Activated CD8-positive, alpha-beta memory T cell treated with anti-CD3 and anti-CD28 coated beads for 4 hours (primary cell): Measurements from ENCODE around the gene MAPK8IP2.
"Not testable (repeated sequence)": the region's sequence is repeated elsewhere in the genome, so short reads cannot be mapped to it uniquely, and the experiment has no call there.

ENCODE experiments used
- DNase-seq, 2 donors: peaks; one replicate each; pipeline ENCODE4 v3.0.0-alpha.2; 2020; ENCODE audit warnings: low read depth in 2 of 2

Gene MAPK8IP2

GRCh38 chr22:50612528-50613221 is 12.1 kb downstream of the MAPK8IP2 start:
- no peak for DNase-seq

DNA sequence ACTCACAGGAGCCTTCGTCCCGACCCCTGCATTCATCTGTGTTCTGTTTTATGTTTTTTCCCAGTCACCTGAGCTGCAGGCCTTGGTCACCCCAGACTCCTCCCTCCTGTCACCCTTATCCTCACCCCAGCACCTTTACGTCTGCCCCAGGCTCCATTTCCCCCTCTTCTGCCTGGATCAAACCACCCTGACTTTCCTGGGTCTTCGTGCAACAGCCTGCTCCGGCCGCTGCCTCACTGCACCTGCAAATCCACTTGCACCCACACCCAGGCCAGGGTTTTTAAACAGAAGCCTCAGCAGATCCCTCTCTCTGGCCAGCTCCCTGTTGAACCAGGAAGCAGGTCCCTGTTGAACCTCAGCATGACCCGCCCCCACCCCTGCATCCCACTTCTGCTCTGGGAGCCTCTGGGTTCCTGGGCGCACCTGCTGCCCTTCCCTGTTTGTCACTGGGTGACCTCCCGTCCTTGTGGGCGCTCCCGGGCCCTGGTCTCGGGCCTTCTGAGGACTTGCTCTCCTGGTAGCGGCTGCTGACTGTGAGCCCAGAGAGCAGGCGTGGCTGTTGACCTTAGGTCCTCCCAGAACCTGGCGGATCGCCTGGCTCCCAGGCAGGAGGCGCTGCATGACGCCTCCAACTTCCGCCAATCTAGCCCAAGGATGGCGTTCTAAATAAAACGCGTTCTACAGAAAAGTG is 12.8 kb downstream of the MAPK8IP2 start:
- DNase-seq: no peak

- DNase-seq: not testable (repeated sequence)
Measured at GRCh38 chr22:50614296-50614695, 13.7 kb downstream of the MAPK8IP2 start.

GRCh38 chr22:50620593-50621355 is 20.2 kb downstream of the MAPK8IP2 start:
- DNase-seq: peak; percentile 69 to 71

GRCh38 chr22:50621356-50621880 is 20.8 kb downstream of the MAPK8IP2 start:
- DNase-seq: no peak

DNA sequence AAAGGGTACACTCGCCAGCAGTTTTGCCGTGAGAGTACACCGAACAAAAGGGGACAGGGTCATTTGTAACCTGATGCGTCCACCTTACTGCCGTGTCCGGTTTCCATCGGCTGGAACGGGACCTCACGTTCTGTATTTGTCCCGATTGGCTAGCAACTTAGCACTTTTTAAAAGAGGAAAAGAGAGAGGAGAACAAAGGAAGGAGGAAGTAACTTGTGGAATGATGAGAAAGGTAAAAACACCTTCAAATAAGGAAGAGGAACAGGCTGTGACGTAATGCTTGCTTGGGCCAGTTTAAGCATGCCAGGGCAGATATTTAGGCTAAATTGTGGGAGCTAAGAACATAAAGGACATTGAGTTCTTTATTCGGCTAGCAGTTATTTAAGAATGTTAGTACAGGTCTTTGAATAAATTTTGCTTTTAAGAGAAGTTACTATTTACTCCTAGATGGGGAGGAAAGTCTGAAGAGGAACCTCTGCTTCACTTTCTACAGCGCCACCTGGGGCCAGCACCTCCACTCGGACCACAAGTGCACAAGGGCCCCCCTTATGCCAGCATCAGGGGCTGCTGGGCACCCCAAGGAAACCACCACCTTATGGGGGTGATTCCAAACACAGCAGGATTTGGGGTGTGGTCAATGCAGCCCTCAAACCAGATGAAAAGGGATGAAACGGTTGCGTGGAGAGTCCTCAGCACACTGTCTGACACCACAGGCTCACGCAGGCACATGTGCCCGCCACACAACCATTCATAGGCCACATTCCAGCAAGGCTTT is 21.5 kb downstream of the MAPK8IP2 start:
- no peak for DNase-seq

GRCh38 chr22:50622723-50623327 is 22.2 kb downstream of the MAPK8IP2 start:
- DNase-seq: no peak

DNA sequence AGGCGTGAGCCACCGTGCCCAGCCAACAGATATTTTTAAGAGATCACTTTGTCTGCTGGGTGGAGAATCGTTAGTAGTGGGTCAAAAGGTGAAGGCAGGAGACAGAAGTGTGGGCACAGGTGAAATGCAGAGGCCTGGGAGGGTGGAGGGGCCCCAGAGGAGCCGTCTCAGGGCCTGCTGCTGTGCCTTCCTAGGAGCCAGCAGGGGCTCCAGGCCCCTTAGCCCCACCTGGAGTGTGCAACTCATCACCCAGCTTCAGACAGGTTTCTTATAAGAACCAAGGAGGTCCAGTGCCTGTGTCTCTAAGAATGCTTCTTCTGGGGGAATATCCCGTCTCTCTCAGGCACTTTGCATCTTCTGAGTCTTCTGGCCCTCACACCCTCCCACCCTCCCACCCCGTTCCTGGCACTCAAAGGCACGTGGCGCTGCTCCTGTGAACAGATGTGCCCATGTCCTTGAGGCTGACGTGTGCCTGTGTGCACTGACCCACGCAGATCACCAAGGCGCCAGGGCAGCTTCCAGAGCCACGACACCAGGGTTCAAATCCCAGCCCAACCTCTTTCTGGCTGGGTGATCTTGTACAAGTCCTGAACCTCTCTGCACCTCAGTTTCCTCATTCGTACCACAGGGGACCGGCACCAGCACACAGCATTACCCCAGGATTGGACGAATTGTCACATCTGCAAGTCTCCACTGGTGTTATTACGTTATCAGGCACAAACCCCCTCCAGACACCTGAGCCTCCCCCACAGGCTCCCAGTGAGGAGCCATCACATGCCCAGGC is 23.9 kb downstream of the MAPK8IP2 start:
- DNase-seq: no peak

- no peak for DNase-seq
Measured at GRCh38 chr22:50625131-50625567, 24.6 kb downstream of the MAPK8IP2 start.

DNA sequence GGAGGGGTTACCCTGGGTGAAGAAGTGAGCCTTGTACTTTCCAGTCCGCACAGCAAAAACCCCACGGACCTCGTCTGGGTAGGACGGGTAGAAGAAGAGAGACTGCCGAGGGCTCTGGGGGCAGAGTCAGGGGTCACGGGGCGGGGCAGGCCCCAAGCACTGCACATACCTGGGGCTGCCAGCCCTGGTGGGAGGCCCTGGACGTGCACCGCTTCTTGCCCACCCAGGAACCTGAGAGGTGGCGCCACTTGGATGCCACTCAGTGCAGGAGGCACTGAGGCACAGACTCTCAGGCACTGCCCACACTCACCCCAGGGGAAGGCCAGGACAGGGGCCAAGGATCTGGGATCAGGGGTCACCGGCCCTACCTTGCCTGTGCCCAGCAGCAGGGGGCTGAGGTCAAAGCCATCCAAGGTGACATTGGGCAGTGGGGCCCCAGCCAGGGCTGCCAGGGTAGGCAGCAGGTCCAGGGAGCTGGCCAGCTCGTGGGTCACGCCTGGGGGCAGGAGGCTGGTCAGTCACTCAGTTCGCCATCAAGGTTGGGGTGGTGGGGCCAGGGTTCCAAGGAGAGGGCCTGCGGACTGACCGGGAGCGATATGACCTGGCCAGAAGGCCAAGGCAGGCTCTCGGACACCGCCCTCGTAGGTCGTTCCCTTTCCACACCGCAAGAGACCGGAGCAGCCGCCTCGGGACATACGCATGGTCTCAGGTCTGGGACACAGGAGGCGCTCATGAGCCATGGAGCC is 25.1 kb downstream of the MAPK8IP2 start:
- DNase-seq: no peak

GRCh38 chr22:50626314-50626849 is 25.8 kb downstream of the MAPK8IP2 start:
- no peak for DNase-seq

DNA sequence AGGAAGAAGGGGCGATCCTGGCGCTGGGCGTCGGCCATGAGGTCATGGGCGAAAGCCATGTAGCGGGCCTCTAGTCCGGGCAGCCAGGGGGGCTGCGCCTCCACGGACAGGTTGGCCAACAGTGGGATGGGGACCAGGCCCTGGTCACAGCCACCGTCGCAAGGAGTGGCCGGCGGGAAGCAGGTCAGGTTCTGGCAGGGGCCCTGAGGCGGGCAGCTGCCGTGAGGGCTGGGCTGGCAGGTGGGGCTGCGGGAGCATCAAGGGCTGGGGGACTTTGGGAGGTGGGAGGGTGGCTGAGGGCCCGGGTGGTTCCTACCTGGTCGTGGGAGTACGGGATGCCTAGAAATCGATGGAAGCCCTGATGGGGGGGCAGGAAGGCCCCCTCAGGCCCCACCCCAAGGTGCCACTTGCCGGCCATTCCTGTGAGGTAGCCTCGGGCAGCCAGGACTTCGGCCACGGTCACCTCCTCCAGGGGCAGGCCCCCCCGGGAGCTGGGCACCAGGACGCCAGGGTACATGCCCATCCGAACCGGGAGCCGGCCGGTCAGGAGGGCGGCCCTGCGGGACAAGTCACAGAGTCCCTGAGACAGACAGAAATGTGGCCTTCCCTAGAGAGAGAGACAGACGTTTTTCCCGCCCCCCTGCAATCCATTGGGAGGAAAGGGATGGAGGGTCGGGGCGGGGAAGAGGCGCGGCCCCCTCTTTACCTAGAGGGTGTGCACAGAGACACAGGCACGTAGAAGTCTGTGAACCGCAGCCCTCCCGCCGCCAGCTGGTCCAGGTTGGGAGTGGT is 26.5 kb downstream of the MAPK8IP2 start:
- DNase-seq: no peak

DNA sequence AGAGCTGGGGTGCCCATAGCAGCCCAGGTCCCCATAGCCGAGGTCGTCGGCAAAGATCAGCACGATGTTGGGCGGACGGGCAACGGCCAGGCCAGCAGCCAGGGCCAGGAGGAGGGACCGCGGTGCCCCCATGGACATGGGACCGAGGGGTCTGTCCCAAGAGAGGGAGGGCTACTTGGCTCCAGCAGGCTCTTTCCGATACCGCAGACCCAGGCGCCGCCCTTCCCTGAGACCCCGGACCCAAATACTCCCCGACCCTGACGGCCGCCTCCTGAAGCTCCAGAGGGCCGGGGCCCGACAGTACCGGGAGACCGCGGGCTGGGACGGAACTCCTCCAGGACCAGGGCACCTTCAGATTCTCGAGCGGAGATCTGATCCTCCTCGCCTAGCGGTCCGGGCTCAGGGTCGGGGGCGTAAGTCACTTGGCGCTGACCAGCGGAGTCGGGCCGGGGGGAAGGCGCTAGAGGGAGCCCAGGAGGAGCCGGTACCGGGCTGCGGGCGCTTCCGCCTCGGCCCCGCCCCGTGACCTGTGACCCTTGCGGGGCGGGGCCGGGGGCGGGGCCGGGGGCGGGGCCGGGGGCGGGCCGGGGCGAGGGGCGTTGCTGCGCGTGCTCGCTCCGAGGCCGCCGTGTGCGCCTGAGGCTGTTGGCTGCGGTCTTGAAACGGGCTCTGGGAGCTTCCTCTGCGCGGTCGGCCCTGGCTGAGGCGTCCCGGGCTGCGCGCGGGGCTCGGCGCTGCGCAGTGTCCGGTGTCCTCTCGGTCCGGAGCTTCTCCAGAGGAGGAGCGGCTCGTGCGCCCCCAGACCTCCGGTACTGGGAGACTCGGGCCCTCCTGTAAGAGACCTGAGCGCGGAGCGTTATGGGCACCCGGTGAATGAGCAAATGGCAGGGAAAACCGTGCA is 27.3 kb downstream of the MAPK8IP2 start, which contains the start of gene ARSA:
TSS of gene ARSA (minus strand) at position 511 of the 901 bp plus-strand sequence. CDS start at position 138, 373 bp downstream.
- DNase-seq: peak; percentile 37 to 61

DNA sequence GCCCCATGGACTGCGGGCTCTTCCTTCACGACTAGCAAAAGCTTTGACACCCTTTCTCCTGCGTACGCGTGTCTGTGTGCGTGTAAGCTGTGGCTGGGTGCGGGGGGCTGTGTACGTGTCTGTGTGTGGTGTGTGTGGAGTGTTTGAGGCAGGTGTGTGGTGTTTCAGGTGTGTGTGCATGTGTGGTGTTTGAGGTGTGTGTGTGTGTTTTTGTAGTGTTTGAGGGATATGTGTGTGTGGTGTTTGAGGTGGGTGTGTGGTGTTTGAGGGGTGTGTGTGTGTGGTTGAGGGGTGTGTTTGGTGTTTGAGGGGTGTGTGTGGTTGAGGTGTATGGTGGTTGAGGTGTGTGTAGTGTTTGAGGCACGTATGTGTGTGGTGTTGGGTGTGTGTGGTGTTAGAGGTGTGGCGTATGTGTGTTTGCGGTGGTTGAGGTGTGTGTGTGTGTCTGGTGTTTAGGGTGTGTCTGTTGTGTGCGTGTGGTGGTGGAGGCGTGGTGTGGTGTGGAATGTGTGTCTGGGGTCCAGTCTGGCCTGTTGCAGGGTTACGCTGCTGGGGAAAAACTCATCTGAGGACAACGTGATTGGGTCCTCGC is 28.0 kb downstream of the MAPK8IP2 start:
- DNase-seq: no peak

- no peak for DNase-seq
Measured at GRCh38 chr22:50630376-50630775, 29.8 kb downstream of the MAPK8IP2 start.

DNA sequence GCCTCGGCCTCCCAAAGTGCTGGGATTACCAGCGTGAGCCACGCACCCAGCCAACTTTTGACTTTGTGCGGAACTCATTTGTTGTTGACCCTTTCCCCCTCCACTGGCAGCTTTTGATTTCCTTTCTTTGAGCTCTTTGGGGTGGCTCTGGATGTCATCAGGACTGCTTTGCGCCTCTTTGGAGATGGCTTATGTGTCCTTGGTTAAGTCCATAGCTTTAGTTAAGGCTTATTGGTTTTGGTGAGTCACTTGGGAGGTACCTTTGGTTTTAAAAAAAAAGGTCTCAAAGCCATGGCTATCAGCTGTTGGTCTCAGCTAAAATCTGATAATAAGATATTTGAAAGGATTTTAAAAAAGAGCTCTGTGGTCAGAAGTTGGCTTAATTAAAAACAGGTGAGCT is 32.5 kb downstream of the MAPK8IP2 start:
- no peak for DNase-seq

DNA sequence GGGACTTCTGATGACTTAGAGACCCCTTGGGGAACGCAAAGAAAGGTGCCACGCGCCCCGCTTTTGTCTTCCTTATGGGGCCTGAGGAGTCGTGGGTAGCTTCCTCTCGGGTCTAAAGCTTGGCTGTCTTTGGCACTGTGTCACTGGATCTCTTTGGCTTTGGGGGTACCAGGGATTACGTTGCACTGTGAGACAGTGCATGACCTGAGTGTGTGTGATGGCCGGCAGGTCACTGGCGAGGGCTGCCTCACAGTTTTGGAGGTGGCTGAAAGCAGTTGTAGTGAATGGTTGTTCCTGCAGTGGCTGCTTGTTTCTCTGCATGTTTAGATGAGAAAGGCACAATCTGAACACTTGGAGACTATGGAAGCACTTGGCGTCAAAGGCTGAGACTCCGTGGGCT is 33.2 kb downstream of the MAPK8IP2 start:
- no peak for DNase-seq
